Ovary (tissue), 9 donors: ENCODE results near the gene GSTA3. TPM values are rescaled to one million over a fixed set of nuclear protein-coding genes. Genes with fewer than 3 reads are reported as not detected.
"Not testable (repeated sequence)": the region's sequence is repeated elsewhere in the genome, so short reads cannot be mapped to it uniquely, and the experiment has no call there.

Experiments
- DNase-seq, 5 donors: peaks; one replicate each; pipeline ENCODE4 v3.0.0-alpha.2; 2019 to 2020
- H3K27ac ChIP-seq, 2 donors: fragments of 200-600 bp; one replicate each; pipeline versions ENCODE4 v1.5.1 to v1.8.0; 2019 to 2022
- H3K27me3 ChIP-seq: fragments of 200-600 bp; one replicate; pipeline ENCODE4 v1.8.0; 2022
- H3K36me3 ChIP-seq: fragments of 200-600 bp; sonication (generic); one replicate; pipeline ENCODE4 v1.5.1; 2019
- H3K4me1 ChIP-seq: one replicate; pipeline ENCODE4 v1.8.1; 2013; ENCODE audit warnings: mild to moderate bottlenecking, moderate library complexity; ENCODE audit not compliant: insufficient read depth
- H3K4me3 ChIP-seq: fragments of 200-600 bp; sonication (generic); one replicate; pipeline ENCODE4 v1.5.1; 2017
- H3K9me3 ChIP-seq, 2 donors: fragments of 200-600 bp in 1 of 2; sonication (generic) in 1 of 2; one replicate each; pipeline versions ENCODE4 v1.5.1 to v1.8.1; 2013 to 2019; ENCODE audit warnings: mild to moderate bottlenecking in 1 of 2, moderate library complexity in 1 of 2
- CTCF ChIP-seq, 3 donors: fragments of 450-650 bp in 2 of 3; fragments of 200-600 bp in 1 of 3; IDR thresholded peaks; one replicate each; pipeline versions ENCODE4 v1.5.1 to v1.8.0; 2016 to 2022; ENCODE audit warnings: antibody characterized with exemption in 3 of 3, mild to moderate bottlenecking in 1 of 3
- EP300 ChIP-seq: sonication (generic); formaldehyde crosslinking; IDR thresholded peaks from one replicate; pipeline ENCODE4 v1.6.1; 2017; ENCODE audit warnings: antibody characterized with exemption
- POLR2A ChIP-seq: fragments of 450-650 bp; IDR thresholded peaks from one replicate; pipeline ENCODE4 v1.6.1; 2017; ENCODE audit warnings: antibody characterized with exemption, mild to moderate bottlenecking, moderate library complexity
- WGBS, 3 donors: extraction: QIAGEN DNeasy Blood & Tissue Kit in 1 of 3; methylation state at CpG; one replicate each; pipeline versions ENCODE4 v1.1.5 to v1.1.7; 2013 to 2017; 5-methylcytosine and 5-hydroxymethylcytosine counted together
- intact Hi-C, 4 donors: fragments of 100-400 bp; cut with DNase I; formaldehyde crosslinking; loops; one replicate each; pipeline versions ENCODE4 v1.11.0 to v1.15.1; 2022 to 2023
- polyA plus RNA-seq, 2 donors: library from polyadenylated mRNA; stranded (reverse); fragments of 200-250 nt in 1 of 2; fragments of 350-450 nt in 1 of 2; fragmentation: Illumina TruSeq in 1 of 2; extraction: RNeasy Lipid Tissue Mini Kit (QIAGEN cat#74804) in 1 of 2; gene quantifications; one replicate each; pipeline ENCODE4 v1.2.3, GENCODE V29; 2013 to 2014
- total RNA-seq, 7 donors: library from RNA; depleted of rRNA in 2 of 7; stranded (reverse); fragments of >200 nt in 2 of 7; fragmentation: NEBNext Ultra II Directional in 3 of 7; extraction: Animal tissue kit (Norgen Biotek cat#: 25700) in 3 of 7; gene quantifications; one replicate each; pipeline versions ENCODE4 v1.1.0 to v1.2.4, GENCODE V29; 2016 to 2023
- donor health status: DM: no; HTN: no; CAD: no; lungs with moderate emphysema.
- donor health status: DM: no; HTN: no; CAD: no.
- donor health status: Bipolar disorder and iron deficiency.
- donor health status: DM: yes; HTN: yes; CAD: no.
- donor health status: DM: no; HTN: no; CAD: no.
- donor health status: DM: yes; HTN: yes; CAD: no.

Gene GSTA3
- total and polyA plus RNA-seq, 9 donors, result 0.61 to 22.1 (median 1.7) TPM; not detected in 3

DNA sequence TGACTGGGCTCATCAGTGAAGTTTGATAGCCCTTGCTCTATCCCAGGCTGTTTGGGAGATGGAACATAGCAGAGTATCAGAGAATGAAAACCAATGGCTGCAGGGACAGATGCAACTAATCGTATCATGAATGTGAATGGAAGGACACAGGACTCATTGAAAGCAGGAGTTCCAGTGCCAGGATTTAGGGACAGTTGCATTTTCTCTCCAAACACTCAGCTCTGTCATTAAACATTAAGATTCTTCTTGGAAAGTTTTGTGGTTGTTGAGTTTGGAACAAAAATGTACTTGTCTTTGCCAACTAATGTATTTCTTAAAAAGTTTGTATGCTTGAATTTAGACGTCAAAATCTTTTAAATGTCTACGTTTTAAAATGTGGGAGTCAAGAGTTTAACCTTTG, 37.9 kb downstream of the GSTA3 start:
- Histone ChIP-seq H3K27ac (no peak overlapping the region), H3K36me3 (no peaks in the 10 kb centered on the region), H3K4me3 (no peak overlapping the region), H3K9me3 (no peaks in the 10 kb centered on the region), H3K4me1 (no peaks in the 10 kb centered on the region), H3K27me3 (no peaks in the 10 kb centered on the region)
- intact Hi-C loops, result no loop called here
- TF ChIP-seq POLR2A (no peak), CTCF (IDR thresholded peaks at IDR 0.05) (no peak), EP300 (no peak)
- no peak for DNase-seq
- 38 to 45% (median 40%) methylated on average over 3 of the region's 3 CpGs for WGBS, 3 donors

DNA sequence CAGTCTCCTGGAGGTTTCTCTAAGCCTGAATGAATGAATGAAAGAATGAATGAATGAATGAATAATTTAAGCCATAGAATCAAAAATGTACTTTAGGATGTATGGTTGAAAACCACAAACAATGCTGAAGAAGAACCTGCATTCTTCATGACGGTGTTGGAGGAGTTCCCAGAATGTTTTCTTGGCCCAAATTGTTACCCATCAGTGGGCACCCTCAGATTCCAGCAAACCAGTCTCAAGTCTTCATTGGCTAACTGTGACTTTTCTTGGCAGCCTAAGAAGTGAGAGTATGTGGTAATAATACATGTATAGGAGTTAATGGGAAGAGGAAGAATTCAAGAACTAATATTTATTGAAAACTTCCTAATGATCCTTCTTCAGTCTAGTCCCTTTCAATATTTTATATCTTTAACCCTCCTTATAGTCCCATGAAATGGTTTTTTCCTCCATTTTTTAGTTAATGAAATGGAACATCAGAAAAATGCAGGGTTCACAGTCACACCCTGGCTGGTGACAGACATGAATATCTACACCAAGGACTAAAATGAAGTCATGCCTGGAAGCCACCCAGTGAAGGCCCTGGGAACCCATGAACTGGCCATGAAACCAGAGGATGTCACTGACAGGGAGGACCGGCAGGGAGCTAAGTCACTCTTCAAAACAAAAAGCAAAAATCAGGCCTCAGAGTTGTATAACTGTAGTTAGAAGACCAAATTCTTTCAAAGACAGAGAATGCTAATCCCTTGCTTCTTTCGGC, 39.0 kb downstream of the GSTA3 start:
- H3K36me3 ChIP-seq, intact Hi-C loops, H3K4me3 ChIP-seq, H3K27ac ChIP-seq, DNase-seq, H3K4me1 ChIP-seq, H3K9me3 ChIP-seq, H3K27me3 ChIP-seq: not testable (repeated sequence)
- WGBS, 3 donors, result 75 to 81% (median 78%) methylated on average over 3 of the region's 3 CpGs

DNA sequence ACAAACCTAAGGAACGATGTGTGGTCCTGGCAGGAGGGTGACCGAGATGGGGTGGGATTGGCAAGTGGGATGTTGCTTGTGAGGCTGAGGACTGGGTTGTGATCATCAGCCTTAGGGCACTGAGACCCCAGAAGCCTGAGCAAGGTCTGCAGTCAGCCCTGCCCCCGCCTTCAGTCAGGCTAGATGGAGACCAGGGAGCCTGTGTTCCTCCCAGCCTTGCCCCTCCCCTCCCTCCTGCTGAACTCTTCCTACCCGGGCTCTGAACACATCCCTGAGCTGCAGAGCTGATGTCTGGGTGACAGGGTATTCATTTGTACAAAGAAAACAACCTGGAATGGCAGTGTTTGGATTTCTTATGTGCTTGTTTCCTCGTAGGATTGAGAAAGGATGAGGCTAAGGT, 40.6 kb downstream of the GSTA3 start:
- H3K4me1 ChIP-seq, H3K9me3 ChIP-seq, H3K27ac ChIP-seq, DNase-seq, H3K36me3 ChIP-seq, H3K27me3 ChIP-seq, H3K4me3 ChIP-seq, intact Hi-C loops: not testable (repeated sequence)
- WGBS, 3 donors, result 69 to 74% (median 73%) methylated on average over 5 of the region's 5 CpGs

DNA sequence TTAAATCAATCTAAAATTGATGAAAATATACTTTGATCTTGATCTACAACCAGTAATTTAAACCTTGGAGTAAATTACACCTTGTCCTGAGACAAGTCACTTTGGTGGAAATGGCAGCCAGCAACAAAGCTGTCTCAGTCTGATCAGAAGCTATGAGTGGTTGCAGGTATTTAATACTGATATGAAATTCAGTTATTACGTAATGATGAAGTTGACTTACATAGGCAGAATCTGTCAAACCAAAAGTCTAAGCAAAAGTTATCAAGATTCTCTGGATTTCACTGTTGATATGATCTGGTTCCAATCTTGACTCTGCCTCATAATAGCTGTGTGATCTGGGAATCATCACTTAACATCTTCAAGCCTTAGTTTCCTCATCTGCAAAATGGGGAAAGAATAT, 41.3 kb downstream of the GSTA3 start:
- TF ChIP-seq EP300 (no peak), POLR2A (no peak), CTCF (IDR thresholded peaks at IDR 0.05) (no peak)
- intact Hi-C loops, result no loop called here
- 84 to 95% (median 94%) methylated on average over 1 of the region's 1 CpG for WGBS, 3 donors
- Histone ChIP-seq H3K27me3 (no peaks in the 10 kb centered on the region), H3K36me3 (no peaks in the 10 kb centered on the region), H3K4me3 (no peak overlapping the region), H3K4me1 (no peaks in the 10 kb centered on the region), H3K27ac (no peak overlapping the region), H3K9me3 (no peaks in the 10 kb centered on the region)
- no peak for DNase-seq

- H3K27ac ChIP-seq, H3K4me1 ChIP-seq, DNase-seq, H3K36me3 ChIP-seq, H3K27me3 ChIP-seq, intact Hi-C loops, H3K4me3 ChIP-seq, H3K9me3 ChIP-seq: not testable (repeated sequence)
- WGBS, 3 donors, result 84 to 91% (median 88%) methylated on average over 7 of the region's 7 CpGs
Observed at GRCh38 chr6:52861151-52861550, 48.3 kb downstream of the GSTA3 start.

- no peak for DNase-seq
- intact Hi-C loops, result no loop called here
- WGBS, 3 donors, result 88 to 92% (median 91%) methylated on average over 4 of the region's 4 CpGs
- TF ChIP-seq EP300 (no peak), CTCF (IDR thresholded peaks at IDR 0.05) (no peak), POLR2A (no peak)
- no peak overlapping the region for H3K27ac ChIP-seq
- no peaks in the 10 kb centered on the region for H3K27me3 ChIP-seq
- H3K4me3 ChIP-seq, result no peak overlapping the region
- H3K4me1 ChIP-seq, result no peaks in the 10 kb centered on the region
- H3K36me3 ChIP-seq, result no peaks in the 10 kb centered on the region
- H3K9me3 ChIP-seq, result no peaks in the 10 kb centered on the region
Observed at GRCh38 chr6:52858416-52858815, 51.1 kb downstream of the GSTA3 start.

GRCh38 chr6:52856137-52856536, 53.4 kb downstream of the GSTA3 start:
- H3K4me3 ChIP-seq, H3K27me3 ChIP-seq, H3K27ac ChIP-seq, H3K4me1 ChIP-seq, DNase-seq, H3K36me3 ChIP-seq, H3K9me3 ChIP-seq, intact Hi-C loops: not testable (repeated sequence)
- 7 to 21% (median 11%) methylated on average over 2 to 3 of the region's 3 CpGs for WGBS, 3 donors
